AG04450 (cell line): ENCODE results near the gene MRPL55. TPM values are rescaled to one million over a fixed set of nuclear protein-coding genes. Genes with fewer than 3 reads are reported as not detected.

Experiments
- CTCF ChIA-PET: fragments of 300-600, 350-600 bp; formaldehyde crosslinking; extraction: SDS; loops from one replicate; lab custom pipeline; 2022; ENCODE audit warnings: antibody characterized with exemption, inconsistent platforms; lab: Charles Lee
- POLR2A ChIA-PET: fragments of 350-600 bp; formaldehyde crosslinking; extraction: SDS; loops from one replicate; lab custom pipeline; 2021; ENCODE audit warnings: antibody characterized with exemption, inconsistent platforms; lab: Yijun Ruan, JAX
- DNase-seq: peaks from one replicate; pipeline ENCODE4 v3.0.0-alpha.2; 2011; ENCODE audit warnings: low read depth, low spot score
- H3K27ac ChIP-seq: one replicate; pipeline ENCODE4 v1.5.1; 2012; ENCODE audit warnings: low read depth, low read length, control low read depth
- H3K27me3 ChIP-seq: one replicate; pipeline ENCODE4 v1.6.0; 2012; ENCODE audit warnings: low read length; ENCODE audit not compliant: control insufficient read depth, insufficient read depth
- H3K4me3 ChIP-seq: 2 replicates; pipeline ENCODE4 v1.5.1; 2011; ENCODE audit warnings: mild to moderate bottlenecking, low read depth, low read length, control low read depth
- H3K9me3 ChIP-seq: 2 replicates; pipeline ENCODE4 v1.5.1; 2012; ENCODE audit warnings: low read length; ENCODE audit not compliant: control insufficient read depth, insufficient read depth
- CTCF ChIP-seq: IDR thresholded peaks from 2 replicates; pipeline ENCODE4 v1.5.1; 2011; ENCODE audit warnings: low read depth, low read length, control low read depth, inconsistent platforms
- polyA plus RNA-seq: library from polyadenylated mRNA; depleted of rRNA; stranded (reverse); fragments of >200 nt; gene quantifications from 2 replicates; pipeline ENCODE4 v1.2.3, GENCODE V29; 2011

Gene MRPL55
- polyA plus RNA-seq, 1 experiment = 33.4 TPM

DNA sequence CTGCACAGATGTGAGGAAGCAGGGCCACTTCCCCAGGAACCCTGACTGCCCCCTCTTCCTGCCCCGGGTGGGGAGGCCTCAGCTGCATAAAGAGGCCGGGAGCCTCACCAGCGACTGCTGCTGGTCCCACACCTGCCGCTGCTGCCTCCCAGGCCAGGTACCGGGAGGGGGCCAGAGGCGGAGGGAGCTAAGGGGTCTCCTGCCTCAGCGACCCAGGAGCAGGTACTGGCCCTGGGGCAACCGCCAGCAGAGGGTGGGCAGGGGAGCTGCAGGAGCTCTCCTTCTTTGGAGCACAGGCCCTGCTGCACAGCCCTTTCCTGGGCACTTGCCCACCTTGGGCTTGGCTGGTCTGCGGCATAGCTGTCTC is 47.4 kb upstream of the MRPL55 start:
- Histone ChIP-seq H3K27me3 (peaks cover 4% of the 10 kb centered on the region), H3K4me3 (no peak overlapping the region), H3K9me3 (peaks cover 3% of the 10 kb centered on the region; the same call in 1 of the 2 replicates), H3K27ac (no peak overlapping the region)
- POLR2A ChIA-PET = interaction anchor here (2.4 kb wide), 1 partner anchor 9 kb away, joined by 7 read pairs; the partner anchor contains the start of gene IBA57
- CTCF ChIA-PET = no interaction called here
- no peak for DNase-seq
- TF ChIP-seq CTCF = no peak

DNA sequence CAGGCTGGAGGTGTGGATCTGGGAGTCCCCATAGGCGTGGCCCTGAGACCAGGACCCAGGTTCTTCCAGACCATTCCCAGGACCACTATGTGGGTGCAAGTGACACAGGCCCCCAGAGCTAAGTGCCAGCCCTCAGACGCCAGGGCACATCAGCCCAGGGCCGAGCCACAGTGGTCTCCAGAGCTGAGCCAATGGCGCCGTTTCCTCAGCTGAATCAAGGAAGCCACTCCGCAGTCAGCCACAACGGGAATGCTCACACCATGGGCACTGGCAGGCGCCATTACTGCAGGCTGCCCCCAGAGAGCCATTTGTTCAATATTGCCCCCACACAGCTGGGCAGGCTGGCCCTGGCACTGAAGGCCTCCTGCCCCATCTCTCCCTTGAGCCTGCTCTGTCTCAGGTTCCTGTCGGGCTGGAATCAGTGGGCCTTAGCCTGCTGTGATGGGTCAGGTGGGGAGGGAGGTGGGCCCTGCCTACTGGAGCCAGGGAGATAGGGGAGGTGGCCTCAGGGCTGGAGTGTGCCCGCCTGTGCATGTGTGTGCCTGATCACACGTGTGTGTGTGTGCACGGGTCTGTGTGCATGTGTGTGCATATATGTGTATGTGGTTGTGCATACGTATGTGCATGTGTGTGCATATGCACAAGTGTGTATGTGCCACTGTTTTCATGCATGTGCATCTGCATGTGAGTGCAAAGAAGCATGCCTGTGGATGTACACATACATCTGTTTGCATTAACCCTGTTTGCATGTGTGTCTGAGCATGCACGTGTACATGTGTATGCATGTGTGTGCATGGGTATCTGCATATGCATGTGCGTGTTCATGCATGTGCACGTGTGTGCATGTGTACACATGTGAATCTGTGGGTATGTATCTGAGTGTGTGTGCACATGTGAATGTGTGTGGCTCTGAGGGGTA is 46.8 kb upstream of the MRPL55 start:
- H3K27me3 ChIP-seq = peaks cover 4% of the 10 kb centered on the region
- no peak overlapping the region for H3K4me3 ChIP-seq
- no peak overlapping the region for H3K27ac ChIP-seq
- ChIA-PET POLR2A (interaction anchor here (2.4 kb wide), 1 partner anchor 10 kb away, joined by 7 read pairs; the partner anchor contains the start of gene IBA57), CTCF (no interaction called here)
- TF ChIP-seq CTCF = no peak
- no peak for DNase-seq
- H3K9me3 ChIP-seq = peaks cover 3% of the 10 kb centered on the region; the same call in 1 of the 2 replicates

GRCh38 chr1:228154670-228155571 is 45.8 kb upstream of the MRPL55 start:
- Histone ChIP-seq H3K4me3 (no peak overlapping the region), H3K27ac (no peak overlapping the region), H3K27me3 (peaks cover 4% of the 10 kb centered on the region), H3K9me3 (peaks cover 3% of the 10 kb centered on the region; the same call in 1 of the 2 replicates)
- DNase-seq = no peak
- CTCF ChIA-PET = no interaction called here
- no peak for TF ChIP-seq CTCF
- POLR2A ChIA-PET = no interaction called here

GRCh38 chr1:228154021-228154669 is 45.0 kb upstream of the MRPL55 start:
- TF ChIP-seq CTCF = no peak
- Histone ChIP-seq H3K27ac (no peak overlapping the region), H3K9me3 (peaks cover 3% of the 10 kb centered on the region; the same call in 1 of the 2 replicates), H3K27me3 (peaks cover 2% of the 10 kb centered on the region), H3K4me3 (no peak overlapping the region)
- DNase-seq = no peak
- CTCF ChIA-PET = interaction anchor here (3.9 kb wide), 1 partner anchor 11 kb away, joined by 26 read pairs; the partner anchor contains the start of gene IBA57
- POLR2A ChIA-PET = no interaction called here
